ENCODE measurements around the gene RGS16. TPM values are rescaled to one million over a fixed set of nuclear protein-coding genes. Genes with fewer than 3 reads are reported as not detected.
A peak's percentile ranks its signal among the peaks of the same experiment; 100 is the strongest.

Gene RGS16
- total RNA-seq: 10 to 100 TPM in 1 of 5 experiments, 1 to 10 TPM in 2, under 1 TPM in 2; 0.49 to 17.5 (median 3.4) TPM
- under 1 TPM; 0.10 to 0.27 TPM for polyA plus RNA-seq
- 30.2 reads per million, percentile 60 among the genes with 10 or more reads in this experiment for total RNA-seq

- H3K9me3 ChIP-seq (ENCODE audit: control insufficient read depth in 2 of 3, low read length in 3 of 3): no peaks in the 10 kb centered on the region
- H3K36me3 ChIP-seq (ENCODE audit: control insufficient read depth in 2 of 3, insufficient read depth in 3 of 3, low read length in 3 of 3): no peaks in the 10 kb centered on the region
- peaks cover 0 to 13% (median 3%) of the 10 kb centered on the region in 5 donors for H3K36me3 Mint-ChIP-seq
- peak; percentile 69 to 95 (median 76) for DNase-seq
- H3K27ac Mint-ChIP-seq: peak within 1 kb of the TSS in 6 of 9 donors; percentile 13 to 84 (median 71)
- peak within 1 kb of the TSS in 8 of 10 donors; percentile 6 to 87 (median 82) for H3K4me3 Mint-ChIP-seq
- H3K4me3 ChIP-seq (ENCODE audit: low read length): peak within 1 kb of the TSS; percentile 59
- intact Hi-C loops (cut with micrococcal nuclease): loop anchor here (1.0 to 10.0 kb wide), 14 partner anchors 12 to 1500 kb away; partner anchors contain the start of genes GLUL (in 2 of the 2), DHX9 (in 1 of the 2), NPL (in 1 of the 2) and RNASEL (in 1 of the 2)
- H3K27ac ChIP-seq (ENCODE audit: low read depth, low read length): peak within 1 kb of the TSS; percentile 37
- peaks cover 0 to 12% (median 7%) of the 10 kb centered on the region in 5 donors for H3K27me3 Mint-ChIP-seq
- ChIA-PET CTCF (interaction anchor here (0.6 to 18.0 kb wide), 6 partner anchors 9 to 249 kb away, joined by 3 to 403 read pairs (median 16); partner anchors contain the start of genes NPL and RNASEL), POLR2A (interaction anchor here (0.9 to 4.2 kb wide), 10 partner anchors 10 to 184 kb away, joined by 3 to 26 read pairs (median 3); partner anchors contain the start of gene RNASEL)
- peaks cover 13 to 26% of the 10 kb centered on the region in 2 donors for H3K4me1 ChIP-seq (ENCODE audit: control insufficient read depth in 2 of 2, insufficient read depth in 2 of 2, low read length in 2 of 2)
- no peaks in the 10 kb centered on the region for H3K9me3 Mint-ChIP-seq
- H3K27me3 ChIP-seq (ENCODE audit: control insufficient read depth in 2 of 2, insufficient read depth in 2 of 2, low read length in 2 of 2): no peaks in the 10 kb centered on the region
- peak; percentile 93 for ATAC-seq
- H3K4me1 Mint-ChIP-seq: peaks cover 4 to 37% (median 18%) of the 10 kb centered on the region in 7 donors
Observed at GRCh38 chr1:182604175-182605164, at the start of gene RGS16. RGS16 (minus strand) TSS chr1:182604389; CDS start chr1:182604259, 130 bp downstream.

GRCh38 chr1:182653986-182654385 lies 49.8 kb upstream of the RGS16 start:
- ChIA-PET POLR2A (no interaction called here), CTCF (no interaction called here)
- no peak overlapping the region for H3K4me3 ChIP-seq (ENCODE audit: low read length)
- DNase-seq (no peak), ATAC-seq (no peak)
- Mint-ChIP-seq H3K27me3 (peaks cover 0 to 13% (median 3%) of the 10 kb centered on the region in 5 donors), H3K27ac (no peak overlapping the region), H3K36me3 (no peaks in the 10 kb centered on the region), H3K9me3 (no peaks in the 10 kb centered on the region), H3K4me3 (no peak overlapping the region), H3K4me1 (peaks cover 4 to 8% (median 6%) of the 10 kb centered on the region in 7 donors)
- H3K27ac ChIP-seq (ENCODE audit: low read depth, low read length): no peak overlapping the region
- intact Hi-C loops (cut with micrococcal nuclease): no loop called here
- H3K36me3 ChIP-seq (ENCODE audit: control insufficient read depth in 2 of 3, insufficient read depth in 3 of 3, low read length in 3 of 3): no peaks in the 10 kb centered on the region
- no peaks in the 10 kb centered on the region for H3K9me3 ChIP-seq (ENCODE audit: control insufficient read depth in 2 of 3, low read length in 3 of 3)
- H3K4me1 ChIP-seq (ENCODE audit: control insufficient read depth in 2 of 2, insufficient read depth in 2 of 2, low read length in 2 of 2): no peaks in the 10 kb centered on the region
- no peaks in the 10 kb centered on the region for H3K27me3 ChIP-seq (ENCODE audit: control insufficient read depth in 2 of 2, insufficient read depth in 2 of 2, low read length in 2 of 2)

DNA sequence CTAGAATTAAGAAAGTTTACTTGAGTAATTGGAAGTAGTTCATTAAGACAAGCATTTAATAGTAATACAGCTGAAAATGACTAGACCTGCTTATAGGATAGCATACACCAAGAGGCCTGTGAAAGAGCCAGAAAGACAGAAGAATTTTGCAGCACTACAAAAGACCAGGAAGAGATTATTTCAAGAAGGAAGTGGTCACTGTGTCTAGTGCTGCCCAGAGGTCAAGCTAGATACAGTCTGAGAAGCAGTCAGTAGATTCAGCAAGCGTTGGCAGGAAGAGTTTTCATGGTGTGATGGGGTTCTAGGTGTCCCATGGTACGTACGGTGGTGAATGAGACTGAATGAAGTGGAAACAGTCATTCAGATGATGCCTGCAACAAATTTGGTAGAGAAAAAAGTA lies 48.7 kb upstream of the RGS16 start:
- Mint-ChIP-seq H3K27me3 (peaks cover 0 to 8% (median 0%) of the 10 kb centered on the region in 5 donors), H3K4me1 (peaks cover 4 to 8% (median 6%) of the 10 kb centered on the region in 7 donors)

GRCh38 chr1:182651339-182651724 lies 47.1 kb upstream of the RGS16 start:
- no peak for ATAC-seq
- no peaks in the 10 kb centered on the region for H3K36me3 Mint-ChIP-seq
- no peak for DNase-seq
- H3K9me3 ChIP-seq (ENCODE audit: control insufficient read depth in 2 of 3, low read length in 3 of 3): no peaks in the 10 kb centered on the region
- H3K9me3 Mint-ChIP-seq: no peaks in the 10 kb centered on the region
- H3K4me1 Mint-ChIP-seq: peaks cover 4 to 8% (median 6%) of the 10 kb centered on the region in 7 donors
- no peak overlapping the region for H3K4me3 ChIP-seq (ENCODE audit: low read length)
- no peaks in the 10 kb centered on the region for H3K4me1 ChIP-seq (ENCODE audit: control insufficient read depth in 2 of 2, insufficient read depth in 2 of 2, low read length in 2 of 2)
- CTCF ChIA-PET: no interaction called here
- no peak overlapping the region for H3K4me3 Mint-ChIP-seq
- intact Hi-C loops (cut with micrococcal nuclease): no loop called here
- no peak overlapping the region for H3K27ac ChIP-seq (ENCODE audit: low read depth, low read length)
- no peaks in the 10 kb centered on the region for H3K36me3 ChIP-seq (ENCODE audit: control insufficient read depth in 2 of 3, insufficient read depth in 3 of 3, low read length in 3 of 3)
- H3K27ac Mint-ChIP-seq: peak overlapping the region in 1 of 9 donors; percentile 39
- no peaks in the 10 kb centered on the region for H3K27me3 ChIP-seq (ENCODE audit: control insufficient read depth in 2 of 2, insufficient read depth in 2 of 2, low read length in 2 of 2)
- H3K27me3 Mint-ChIP-seq: peaks cover 0 to under 1% (median 0%) of the 10 kb centered on the region in 5 donors
- POLR2A ChIA-PET: no interaction called here

More for the DNA sequence above, 48.7 kb upstream of the RGS16 start:
- ATAC-seq: no peak
- H3K4me3 ChIP-seq (ENCODE audit: low read length): no peak overlapping the region
- no peak overlapping the region for H3K27ac ChIP-seq (ENCODE audit: low read depth, low read length)
- DNase-seq: no peak
- CTCF ChIA-PET: interaction anchor here (1.3 kb wide), 1 partner anchor 9 kb away, joined by 3 read pairs; no protein-coding TSS in a partner anchor
- no peaks in the 10 kb centered on the region for H3K9me3 Mint-ChIP-seq
- no peaks in the 10 kb centered on the region for H3K36me3 ChIP-seq (ENCODE audit: control insufficient read depth in 2 of 3, insufficient read depth in 3 of 3, low read length in 3 of 3)
- H3K9me3 ChIP-seq (ENCODE audit: control insufficient read depth in 2 of 3, low read length in 3 of 3): no peaks in the 10 kb centered on the region
- POLR2A ChIA-PET: no interaction called here
- H3K27me3 ChIP-seq (ENCODE audit: control insufficient read depth in 2 of 2, insufficient read depth in 2 of 2, low read length in 2 of 2): no peaks in the 10 kb centered on the region
- H3K36me3 Mint-ChIP-seq: no peaks in the 10 kb centered on the region
- H3K4me1 ChIP-seq (ENCODE audit: control insufficient read depth in 2 of 2, insufficient read depth in 2 of 2, low read length in 2 of 2): no peaks in the 10 kb centered on the region
- no peak overlapping the region for H3K4me3 Mint-ChIP-seq
- H3K27ac Mint-ChIP-seq: no peak overlapping the region
- intact Hi-C loops (cut with micrococcal nuclease): no loop called here

DNA sequence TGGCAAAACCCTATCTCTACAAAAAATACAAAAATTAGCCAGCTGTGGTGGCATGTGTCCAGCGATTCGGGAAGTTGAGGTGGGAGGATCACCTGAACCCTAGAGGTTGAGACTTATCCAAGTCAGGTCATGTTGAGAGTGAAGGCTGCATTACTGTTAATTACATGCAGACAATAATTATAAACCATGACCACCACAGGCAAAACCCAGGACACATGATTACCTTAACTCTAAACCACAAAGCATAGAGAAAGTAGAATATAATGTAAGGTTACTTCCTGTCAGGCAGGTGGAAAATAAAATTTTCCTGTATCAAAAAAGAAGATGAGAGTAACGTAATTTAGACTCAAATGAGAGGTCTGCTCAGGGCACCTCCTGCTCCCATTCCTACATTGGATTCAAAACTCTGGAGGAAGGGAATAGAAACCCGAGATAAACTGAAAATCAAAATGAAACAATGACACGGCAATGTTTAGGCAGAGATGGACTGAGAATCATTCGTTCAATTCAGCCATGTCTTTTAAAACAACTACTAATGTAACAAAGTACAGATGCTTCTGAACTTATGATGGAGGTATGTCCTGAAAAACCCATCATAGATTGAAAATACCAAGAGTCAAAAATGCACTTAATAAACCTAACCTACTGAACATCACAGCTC lies 46.6 kb upstream of the RGS16 start:
- no peaks in the 10 kb centered on the region for H3K4me1 ChIP-seq (ENCODE audit: control insufficient read depth in 2 of 2, insufficient read depth in 2 of 2, low read length in 2 of 2)
- H3K36me3 ChIP-seq (ENCODE audit: control insufficient read depth in 2 of 3, insufficient read depth in 3 of 3, low read length in 3 of 3): no peaks in the 10 kb centered on the region
- POLR2A ChIA-PET: no interaction called here
- CTCF ChIA-PET: no interaction called here
- ATAC-seq: no peak
- intact Hi-C loops (cut with micrococcal nuclease): no loop called here
- H3K27ac ChIP-seq (ENCODE audit: low read depth, low read length): no peak overlapping the region
- no peaks in the 10 kb centered on the region for H3K27me3 ChIP-seq (ENCODE audit: control insufficient read depth in 2 of 2, insufficient read depth in 2 of 2, low read length in 2 of 2)
- Mint-ChIP-seq H3K27me3 (no peaks in the 10 kb centered on the region), H3K36me3 (no peaks in the 10 kb centered on the region), H3K4me1 (peaks cover 4 to 8% (median 6%) of the 10 kb centered on the region in 7 donors), H3K9me3 (no peaks in the 10 kb centered on the region), H3K4me3 (no peak overlapping the region), H3K27ac (no peak overlapping the region)
- H3K9me3 ChIP-seq (ENCODE audit: control insufficient read depth in 2 of 3, low read length in 3 of 3): no peaks in the 10 kb centered on the region
- H3K4me3 ChIP-seq (ENCODE audit: low read length): no peak overlapping the region
- no peak for DNase-seq

- POLR2A ChIA-PET: interaction anchor here (0.6 kb wide), 1 partner anchor 626 kb away, joined by 3 read pairs; no protein-coding TSS in a partner anchor
- Histone ChIP-seq H3K9me3 (ENCODE audit: control insufficient read depth in 2 of 3, low read length in 3 of 3) (no peaks in the 10 kb centered on the region), H3K4me1 (ENCODE audit: control insufficient read depth in 2 of 2, insufficient read depth in 2 of 2, low read length in 2 of 2) (no peaks in the 10 kb centered on the region), H3K27ac (ENCODE audit: low read depth, low read length) (no peak overlapping the region), H3K4me3 (ENCODE audit: low read length) (no peak overlapping the region), H3K27me3 (ENCODE audit: control insufficient read depth in 2 of 2, insufficient read depth in 2 of 2, low read length in 2 of 2) (no peaks in the 10 kb centered on the region), H3K36me3 (ENCODE audit: control insufficient read depth in 2 of 3, insufficient read depth in 3 of 3, low read length in 3 of 3) (no peaks in the 10 kb centered on the region)
- CTCF ChIA-PET: interaction anchor here (0.6 to 0.8 kb wide), 3 partner anchors 9 to 451 kb away, joined by 3 to 6 read pairs (median 6); no protein-coding TSS in a partner anchor
- no peaks in the 10 kb centered on the region for H3K27me3 Mint-ChIP-seq
- H3K27ac Mint-ChIP-seq: no peak overlapping the region
- peaks cover 4 to 8% (median 6%) of the 10 kb centered on the region in 7 donors for H3K4me1 Mint-ChIP-seq
- no peak overlapping the region for H3K4me3 Mint-ChIP-seq
- intact Hi-C loops (cut with micrococcal nuclease): no loop called here
- no peaks in the 10 kb centered on the region for H3K9me3 Mint-ChIP-seq
- no peak for ATAC-seq
- peaks cover 0 to 2% (median 0%) of the 10 kb centered on the region in 5 donors for H3K36me3 Mint-ChIP-seq
- no peak for DNase-seq
Observed at GRCh38 chr1:182649041-182649440, 44.9 kb upstream of the RGS16 start.

Measured in naive thymus-derived CD4-positive, alpha-beta T cell (primary cell).